Jurkat, Clone E6-1 (cell line): ENCODE data around the gene HEXIM2.

Experiments used
- DNase-seq: peaks from one replicate; pipeline ENCODE4 v3.0.0-alpha.2; 2011; ENCODE audit warnings: low read depth, low spot score
- H3K4me3 ChIP-seq: 2 replicates; pipeline ENCODE4 v1.5.1; 2011; ENCODE audit warnings: mild to moderate bottlenecking, low read length, control low read depth, moderate library complexity

The HEXIM2 gene

DNA sequence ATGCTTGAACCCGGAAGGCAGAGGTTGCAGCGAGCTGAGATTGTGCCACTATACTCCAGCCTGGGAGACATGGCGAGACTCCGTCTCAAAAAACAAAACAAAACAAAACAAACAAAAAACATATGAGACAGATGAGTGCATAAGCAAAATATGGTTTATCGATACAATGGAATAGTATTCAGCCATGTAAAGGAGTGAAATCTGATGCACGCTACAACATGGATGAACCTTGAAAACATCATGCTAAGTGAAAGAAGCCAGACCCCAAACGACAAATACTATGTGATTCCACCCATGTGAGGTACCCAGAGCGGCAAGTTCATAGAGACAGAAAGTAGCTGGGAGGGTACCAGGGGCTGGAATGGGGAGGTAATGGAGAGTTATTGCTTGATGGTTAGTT is 36.2 kb upstream of the HEXIM2 start:
- no peak for DNase-seq
- H3K4me3 ChIP-seq = no peak overlapping the region

DNA sequence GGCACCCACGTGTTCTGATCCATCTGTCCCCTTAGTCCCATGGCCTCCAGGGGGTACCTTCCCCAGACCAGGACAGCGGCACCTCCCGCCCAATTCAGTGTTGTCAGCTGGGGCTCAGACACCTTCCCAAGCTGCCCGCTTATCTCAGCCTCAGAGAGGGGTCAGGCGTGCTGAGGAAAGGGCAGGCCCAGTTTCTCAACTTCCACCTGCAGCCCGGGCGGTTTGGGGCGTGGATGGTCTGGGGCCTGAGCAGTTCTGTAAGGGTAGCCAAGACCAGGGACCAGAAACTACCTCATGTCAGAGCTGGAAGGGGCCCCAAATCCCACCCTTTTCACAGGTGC is 34.5 kb upstream of the HEXIM2 start:
- no peak overlapping the region for H3K4me3 ChIP-seq
- no peak for DNase-seq

DNA sequence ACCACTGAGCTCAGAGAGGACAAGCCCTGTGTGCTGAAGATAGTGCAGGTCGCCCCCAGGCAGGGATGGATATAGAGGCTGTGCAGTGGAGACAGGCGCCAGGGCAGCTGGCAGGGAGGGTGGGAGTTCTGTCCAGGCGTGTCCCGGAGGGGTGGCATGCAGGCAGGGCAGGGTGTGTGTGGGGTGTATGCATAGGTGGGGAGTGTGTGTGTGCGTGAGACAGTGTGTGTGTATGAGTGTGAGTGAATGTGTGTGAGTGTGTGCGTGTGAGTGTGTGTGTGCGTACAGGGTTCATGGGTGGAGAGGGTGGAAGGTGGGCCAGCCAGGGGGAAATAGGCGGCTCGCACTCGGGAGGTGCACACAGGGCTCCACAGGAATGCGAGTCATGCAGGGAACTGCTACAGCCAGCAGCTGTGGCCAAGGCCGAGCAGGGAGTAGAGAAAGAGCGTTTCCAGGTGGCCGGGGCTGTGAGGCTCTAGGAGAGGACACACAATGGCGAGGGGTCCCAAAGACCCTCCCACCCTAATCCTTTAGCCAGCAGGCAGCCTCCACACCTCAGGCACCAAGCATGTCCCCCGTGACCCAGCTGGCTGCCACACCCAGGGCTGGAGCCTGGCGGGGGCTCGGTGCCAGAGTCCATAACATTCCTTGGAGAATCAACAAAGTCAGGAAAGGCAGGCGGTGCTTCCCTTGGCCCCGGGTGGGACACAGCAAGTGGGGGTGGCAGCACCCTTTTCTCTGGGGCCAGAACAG is 34.0 kb upstream of the HEXIM2 start:
- DNase-seq = no peak
- no peak overlapping the region for H3K4me3 ChIP-seq

DNA sequence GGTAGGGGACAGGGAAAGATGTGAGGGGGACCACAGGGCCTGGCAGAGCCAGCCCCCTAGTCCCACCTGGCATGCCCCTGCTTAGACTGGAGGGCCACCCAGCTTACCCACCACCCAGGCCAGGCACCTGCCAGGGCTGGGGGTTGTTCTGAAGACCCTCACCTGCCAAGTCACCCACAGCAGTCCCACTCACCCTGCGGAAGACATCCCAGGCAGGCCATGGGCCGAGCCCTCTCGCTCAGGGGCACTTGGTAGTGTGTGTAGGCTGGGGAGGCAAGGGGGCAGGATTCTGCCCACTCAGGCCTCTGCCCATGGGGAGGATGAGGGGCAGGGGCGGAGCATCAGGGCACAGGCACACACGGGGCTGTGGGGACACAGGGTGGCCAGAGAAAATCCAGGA is 33.3 kb upstream of the HEXIM2 start:
- no peak for DNase-seq
- no peak overlapping the region for H3K4me3 ChIP-seq

DNA sequence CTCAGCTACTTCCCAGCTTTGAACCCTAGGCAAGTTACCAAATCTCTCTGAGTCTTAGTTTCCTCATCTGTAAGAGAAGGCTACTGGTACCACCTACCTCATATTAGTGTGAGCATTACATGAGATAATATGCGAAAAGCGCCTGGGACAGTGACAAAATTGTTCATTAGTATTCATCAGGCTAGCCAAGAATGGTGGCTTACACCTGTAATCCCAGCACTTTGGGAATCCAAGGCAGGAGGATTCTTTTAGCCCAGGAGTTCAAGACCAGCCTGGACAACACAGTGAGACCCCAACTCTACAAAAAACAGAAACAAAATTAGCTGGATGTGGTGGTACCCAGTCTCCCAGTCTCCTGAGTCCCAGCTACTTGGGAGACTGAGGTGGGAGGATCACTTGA is 32.7 kb upstream of the HEXIM2 start:
- no peak overlapping the region for H3K4me3 ChIP-seq
- DNase-seq = no peak

DNA sequence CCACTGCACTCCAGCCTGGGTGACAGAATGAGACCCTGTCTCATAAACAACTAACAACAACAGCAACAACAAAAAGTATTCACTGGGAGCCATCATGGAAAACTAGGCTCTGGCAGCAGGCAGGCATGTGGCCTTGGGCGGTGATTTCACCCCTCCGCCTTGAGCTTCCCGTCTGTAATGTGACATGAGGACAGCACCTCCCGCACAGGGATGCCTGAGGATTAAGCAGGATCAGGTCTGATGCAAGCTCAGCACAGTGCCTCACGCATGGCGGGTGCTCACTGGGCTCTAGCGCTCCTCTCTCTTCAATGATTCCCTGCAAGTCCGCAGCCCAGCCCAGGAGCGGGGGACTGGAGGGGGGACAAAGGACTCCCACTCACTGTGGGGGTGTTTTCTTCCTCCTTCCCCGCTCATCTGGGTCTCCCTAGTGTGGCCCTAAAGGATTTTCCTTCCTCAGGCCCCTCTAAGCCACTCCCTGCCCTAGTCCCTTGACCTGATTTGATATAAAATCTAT is 32.2 kb upstream of the HEXIM2 start:
- DNase-seq = no peak
- no peak overlapping the region for H3K4me3 ChIP-seq

DNA sequence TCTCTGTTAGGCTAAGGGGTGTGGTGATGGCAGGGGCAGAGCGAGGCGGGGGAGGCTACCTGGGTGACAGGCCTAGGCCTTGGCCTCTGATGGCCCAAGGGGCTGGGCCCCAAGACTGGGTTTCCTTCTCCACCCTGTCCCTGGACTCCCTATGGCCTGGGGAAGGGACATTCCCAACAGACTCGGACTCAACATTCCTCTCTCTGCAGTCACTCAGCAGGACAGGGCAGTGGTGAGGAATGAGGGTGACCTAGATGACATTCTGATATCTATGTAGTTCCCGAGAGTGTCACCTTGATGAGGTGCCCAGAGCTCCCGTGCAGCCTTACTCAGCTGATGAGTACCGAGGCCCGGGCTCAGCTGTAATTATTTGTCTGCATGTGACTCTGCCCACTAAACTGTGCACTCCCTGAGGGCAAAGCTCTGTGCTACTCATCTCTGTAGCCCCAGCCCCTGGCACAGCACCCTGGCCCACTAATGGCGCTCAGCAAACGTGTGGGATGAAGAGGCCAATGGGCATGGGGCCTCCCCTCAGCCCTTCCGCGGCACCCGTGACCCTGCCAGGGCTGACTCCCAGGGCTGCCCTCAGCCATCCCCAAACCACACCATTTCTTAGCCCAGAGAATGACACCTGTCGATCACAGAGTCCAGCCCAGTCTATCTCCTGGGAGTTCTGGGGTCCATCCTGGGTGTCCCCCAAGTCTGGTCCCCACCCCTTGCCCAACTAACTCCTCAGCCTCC is 31.6 kb upstream of the HEXIM2 start:
- H3K4me3 ChIP-seq = no peak overlapping the region
- DNase-seq = no peak

DNA sequence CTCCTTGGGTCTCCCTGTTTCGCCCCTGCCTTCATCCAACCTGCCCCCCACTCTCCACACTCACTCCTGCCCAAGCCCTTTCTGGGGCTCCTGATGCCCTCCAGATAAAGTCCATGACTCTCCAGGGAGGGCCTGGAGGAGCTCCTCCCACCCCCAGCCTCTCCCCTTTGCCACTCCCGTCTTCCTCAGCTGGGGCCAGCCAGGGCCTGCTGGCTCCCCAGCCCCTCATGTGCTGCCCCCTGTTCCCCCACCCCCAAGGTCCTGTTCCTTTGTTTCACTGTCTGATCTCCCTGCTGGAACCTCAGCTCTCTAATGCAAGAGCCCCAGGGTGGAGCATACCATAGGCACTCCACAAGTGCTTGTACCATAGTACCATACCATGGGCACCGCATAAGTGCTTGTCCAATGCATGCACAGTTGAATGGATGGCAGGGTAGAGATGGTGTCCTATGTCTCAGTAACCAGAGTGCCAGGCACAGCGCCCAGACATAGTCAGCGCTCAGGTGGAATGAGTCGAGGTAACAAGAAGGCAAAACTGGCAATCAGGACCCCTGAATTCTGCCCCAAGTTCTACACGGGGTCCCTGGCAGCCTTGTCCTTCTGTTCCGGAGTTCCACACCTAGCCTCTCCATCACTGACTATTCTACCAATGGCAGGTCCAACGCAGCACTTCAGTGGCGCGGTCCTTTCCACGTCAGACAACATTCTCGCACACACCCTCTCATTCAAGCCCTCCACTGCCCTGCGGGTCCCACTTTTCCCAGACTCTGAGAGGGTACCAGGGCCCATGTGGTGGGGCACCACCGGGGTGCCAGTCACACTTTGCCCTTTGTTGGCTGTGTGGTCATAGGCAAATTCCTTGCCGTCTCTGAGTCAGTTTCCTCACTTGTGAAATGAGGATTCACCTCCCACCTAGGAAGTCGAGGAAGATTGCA is 30.7 kb upstream of the HEXIM2 start:
- no peak for DNase-seq
- no peak overlapping the region for H3K4me3 ChIP-seq

DNA sequence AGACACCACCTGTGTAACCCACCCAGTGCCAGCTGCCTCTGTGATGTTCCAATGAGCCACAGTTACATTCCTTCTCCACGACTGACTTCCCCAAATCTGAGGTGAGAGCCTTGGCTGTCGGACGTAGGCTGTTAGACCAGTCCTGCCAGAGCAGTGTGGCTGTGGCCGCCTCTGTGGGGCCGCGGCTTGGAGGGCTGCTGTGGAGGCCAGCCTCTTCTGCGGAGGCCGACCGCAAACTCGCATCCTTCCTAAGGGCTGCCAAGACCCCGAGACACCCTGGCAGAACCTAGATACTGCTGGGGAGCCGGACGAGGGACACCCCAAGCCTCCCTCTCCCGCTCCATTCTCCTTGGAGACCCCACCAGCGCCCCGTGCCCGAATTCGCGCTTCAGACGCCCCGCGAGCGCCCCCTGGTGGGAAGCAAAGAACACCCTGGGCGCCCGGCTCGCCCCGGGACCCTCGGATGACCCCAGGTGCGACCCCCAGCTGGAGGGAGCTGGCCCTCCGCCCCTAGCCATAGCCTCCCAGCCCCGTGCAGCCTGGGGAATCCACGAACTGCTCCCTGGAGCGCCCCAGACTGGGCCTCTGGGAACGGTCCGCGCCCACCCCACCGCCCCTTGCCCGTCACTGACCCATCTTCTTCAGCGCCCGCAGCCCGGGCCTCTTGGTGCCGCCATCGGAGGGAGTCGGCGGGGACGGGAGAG is 29.9 kb upstream of the HEXIM2 start:
- no peak for DNase-seq
- H3K4me3 ChIP-seq = peak overlapping the region; percentile 71

DNA sequence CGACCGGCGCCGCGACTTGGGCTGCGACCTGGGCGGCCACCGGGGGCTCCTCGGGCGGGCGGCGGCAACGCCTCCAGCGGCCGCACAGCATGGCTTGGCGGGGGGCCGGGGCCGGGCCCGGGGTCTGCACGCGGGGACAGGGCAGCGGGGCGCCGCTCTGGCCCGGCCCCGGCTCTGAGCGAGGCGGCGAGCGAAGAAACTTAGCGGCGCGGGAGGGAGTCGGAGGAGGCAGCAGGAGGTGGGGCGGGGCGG is 29.4 kb upstream of the HEXIM2 start, which contains the start of gene PLCD3:
Gene PLCD3 (minus strand): TSS at position 196 of the 252 bp plus-strand sequence. CDS start 105 bp downstream, at position 91.
- no peak for DNase-seq
- peak within 1 kb of the TSS; percentile 71 for H3K4me3 ChIP-seq

DNA sequence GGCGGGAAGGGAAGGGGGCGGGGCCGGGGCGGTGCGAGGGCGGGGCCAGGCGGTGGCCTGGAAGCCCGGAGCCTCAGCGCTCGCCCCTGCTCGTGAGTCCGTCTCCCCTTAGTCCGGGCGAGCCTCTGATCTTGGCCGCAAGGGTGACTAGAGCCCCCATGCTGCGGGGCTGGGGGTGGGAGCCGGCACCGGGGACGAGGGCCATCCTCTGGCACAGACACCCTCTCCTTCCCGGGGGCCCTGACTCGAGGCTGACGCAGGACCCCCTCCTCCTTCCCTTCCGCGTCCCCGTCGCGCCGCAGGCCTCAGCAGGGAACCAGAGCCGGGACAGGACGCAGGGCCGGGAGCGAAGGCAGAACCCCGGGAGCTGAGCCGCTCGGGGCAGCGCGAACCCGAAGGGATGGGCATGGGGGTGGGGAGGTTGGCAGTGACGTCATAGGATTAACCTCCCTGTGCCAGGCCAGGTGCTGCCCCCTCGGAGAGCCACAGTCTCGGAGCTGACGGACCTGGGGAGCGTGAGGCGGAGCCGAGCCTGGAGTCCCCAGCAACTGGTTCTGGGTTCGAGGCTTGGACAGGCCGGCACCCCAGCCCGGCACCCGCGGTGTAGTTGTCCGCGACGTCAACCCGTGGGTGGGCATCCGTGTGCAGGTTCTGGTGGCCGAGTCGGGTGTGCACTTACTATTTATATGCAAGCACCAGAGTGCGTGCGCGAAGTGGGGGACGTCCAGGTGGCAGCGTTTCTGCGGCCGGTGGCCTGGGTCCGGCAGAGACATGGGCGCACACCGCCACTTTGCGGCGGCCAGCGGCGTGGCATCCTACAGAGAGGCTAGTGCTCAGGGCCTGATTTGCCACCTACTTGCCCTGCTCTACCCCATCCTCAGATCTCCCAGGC is 28.9 kb upstream of the HEXIM2 start:
- DNase-seq = no peak
- H3K4me3 ChIP-seq = peak overlapping the region; percentile 71

DNA sequence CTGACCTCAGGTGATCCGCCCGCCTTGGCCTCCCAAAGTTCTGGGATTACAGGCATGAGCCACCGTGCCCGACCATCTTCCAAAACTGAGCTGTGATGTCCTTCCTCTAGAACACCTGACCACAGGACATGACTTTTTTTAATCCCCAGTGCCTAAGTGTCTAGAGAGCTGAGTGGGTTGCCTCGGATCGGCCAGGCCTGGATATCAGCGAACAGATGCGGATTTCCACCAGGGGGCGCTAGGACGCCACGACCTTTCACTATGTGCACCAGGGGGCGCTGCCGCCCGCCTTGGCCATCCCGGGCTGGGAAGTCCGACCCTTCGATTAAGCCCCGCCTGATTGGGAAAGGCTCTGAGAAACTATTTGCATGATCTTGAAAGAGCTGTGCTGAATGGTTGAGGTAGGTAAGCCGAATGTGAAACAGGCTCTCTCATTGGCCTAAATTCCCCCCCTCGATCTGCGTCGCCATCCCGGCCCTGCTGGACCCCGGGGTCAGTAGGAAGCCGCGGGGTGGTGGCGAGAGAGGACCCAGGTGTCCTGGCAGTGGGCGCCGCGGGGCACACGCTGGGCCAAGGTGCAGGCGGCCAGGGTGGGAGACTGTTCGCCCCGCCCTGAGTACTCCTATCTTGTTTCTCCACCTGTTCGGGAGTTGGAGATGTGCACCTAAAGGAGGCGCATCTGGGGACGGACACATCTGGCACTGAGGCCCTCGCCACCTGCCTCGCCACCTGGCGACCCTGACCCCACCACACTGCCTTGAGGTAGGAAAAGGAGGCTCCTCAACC is 26.3 kb upstream of the HEXIM2 start, which contains the start of gene ACBD4:
Gene ACBD4 (plus strand): TSS at position 496 of the 786 bp plus-strand sequence. CDS start 458 bp downstream, outside the sequence.
- peak; percentile 97 for DNase-seq
- H3K4me3 ChIP-seq = peak within 1 kb of the TSS; percentile 69

DNA sequence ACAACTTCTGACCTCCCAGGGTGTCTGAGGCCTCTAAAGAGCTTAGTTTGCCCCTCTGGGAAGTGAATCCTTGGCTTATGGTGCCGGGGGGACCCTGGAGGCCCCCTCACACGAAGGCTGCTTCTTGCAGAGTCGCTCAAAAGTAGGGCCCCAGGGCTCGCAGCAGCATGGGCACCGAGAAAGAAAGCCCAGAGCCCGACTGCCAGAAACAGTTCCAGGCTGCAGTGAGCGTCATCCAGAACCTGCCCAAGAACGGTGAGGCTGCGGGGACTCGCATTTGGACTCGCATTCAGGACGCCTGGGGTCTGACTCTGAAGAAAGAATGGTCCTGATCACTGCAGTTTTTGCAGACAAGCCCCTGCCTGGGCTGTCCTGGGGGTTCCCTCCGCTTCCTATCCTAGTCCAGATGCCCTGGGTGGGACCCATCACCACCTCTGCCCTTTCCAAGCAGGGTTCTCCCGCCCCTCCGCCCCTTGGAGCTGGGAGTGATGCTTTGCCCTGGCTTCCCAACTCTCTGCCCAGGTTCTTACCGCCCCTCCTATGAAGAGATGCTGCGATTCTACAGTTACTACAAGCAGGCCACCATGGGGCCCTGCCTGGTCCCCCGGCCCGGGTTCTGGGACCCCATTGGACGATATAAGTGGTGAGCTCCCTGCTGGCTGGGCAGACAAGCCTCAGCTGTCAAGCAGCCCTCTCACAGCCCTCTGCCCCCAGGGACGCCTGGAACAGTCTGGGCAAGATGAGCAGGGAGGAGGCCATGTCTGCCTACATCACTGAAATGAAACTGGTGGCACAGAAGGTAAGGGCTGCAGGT is 25.5 kb upstream of the HEXIM2 start:
- peak overlapping the region; percentile 69 for H3K4me3 ChIP-seq
- DNase-seq = no peak

DNA sequence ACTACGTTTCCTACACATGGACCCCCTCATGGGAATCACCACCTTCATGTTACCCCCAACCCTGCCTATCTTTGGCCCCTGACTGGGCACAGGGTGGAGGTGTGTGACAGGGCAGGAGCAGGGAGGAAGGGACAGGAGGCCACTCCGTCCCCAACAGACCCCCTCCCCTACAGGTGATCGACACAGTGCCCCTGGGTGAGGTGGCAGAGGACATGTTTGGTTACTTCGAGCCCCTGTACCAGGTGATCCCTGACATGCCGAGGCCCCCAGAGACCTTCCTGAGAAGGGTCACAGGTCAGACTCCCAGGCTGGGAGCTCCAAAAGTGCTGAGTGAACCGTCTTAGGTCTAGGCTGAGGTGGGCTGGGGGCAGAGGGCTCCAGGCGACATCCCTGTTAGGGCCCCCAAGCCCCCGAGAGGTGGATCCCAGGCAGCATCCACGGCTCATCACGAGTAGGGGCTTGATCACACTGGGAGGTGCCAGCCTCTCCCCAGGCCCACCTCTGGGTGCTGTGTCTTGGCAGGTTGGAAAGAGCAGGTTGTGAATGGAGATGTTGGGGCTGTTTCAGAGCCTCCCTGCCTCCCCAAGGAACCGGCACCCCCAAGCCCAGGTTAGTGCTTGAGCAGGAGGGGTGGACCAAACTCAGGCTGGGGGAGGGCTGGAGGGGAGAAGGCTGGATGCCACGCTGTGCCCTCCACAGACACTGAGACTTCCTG is 24.7 kb upstream of the HEXIM2 start:
- no peak overlapping the region for H3K4me3 ChIP-seq
- DNase-seq = no peak

DNA sequence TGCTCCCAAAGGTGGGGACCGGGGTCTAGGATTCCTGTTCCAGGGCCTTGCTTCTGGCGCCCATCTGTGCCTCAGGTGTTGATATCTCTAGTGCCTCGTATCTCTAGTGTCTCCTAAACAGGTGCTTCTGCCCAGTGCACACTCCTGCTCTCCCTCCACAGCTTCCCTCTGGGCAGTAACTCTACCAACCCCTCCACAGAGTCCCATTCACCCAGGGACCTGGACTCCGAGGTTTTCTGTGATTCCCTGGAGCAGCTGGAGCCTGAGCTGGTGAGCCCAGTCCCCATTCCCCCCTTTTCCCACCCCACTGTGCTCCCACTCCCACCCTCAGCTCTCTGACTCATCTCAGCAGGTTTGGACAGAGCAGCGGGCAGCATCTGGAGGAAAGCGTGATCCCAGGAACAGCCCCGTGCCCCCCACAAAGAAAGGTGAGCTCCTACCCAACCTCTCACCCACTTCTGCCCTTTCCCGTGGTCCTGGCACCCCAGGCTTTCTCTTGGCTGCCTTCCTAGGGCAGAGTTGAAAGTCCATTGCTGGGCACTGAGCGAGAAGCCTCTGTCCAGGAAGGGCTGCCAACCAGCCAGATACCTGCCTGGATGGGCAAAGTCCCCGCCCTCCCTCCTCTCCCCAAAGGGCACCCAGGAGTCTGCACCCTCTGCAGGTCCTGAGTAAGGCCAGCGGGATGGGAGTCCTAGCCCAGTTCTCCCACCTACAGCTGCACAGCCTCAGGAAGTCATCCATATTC is 23.9 kb upstream of the HEXIM2 start:
- no peak overlapping the region for H3K4me3 ChIP-seq
- no peak for DNase-seq
